Middle frontal gyrus (tissue), 1 donor: ENCODE data around the gene LRMDA.

Experiments used
- DNase-seq: peaks from one replicate; pipeline ENCODE4 v3.0.0-alpha.2; 2015; ENCODE audit warnings: low spot score; ENCODE audit errors: extremely low spot score

Gene LRMDA

GRCh38 chr10:75472685-75473084, 41.3 kb downstream of the LRMDA start:
- DNase-seq = no peak

GRCh38 chr10:75474106-75474505, 42.7 kb downstream of the LRMDA start:
- DNase-seq = no peak

- no peak for DNase-seq
These were observed 44.2 kb downstream of the LRMDA start for GRCh38 chr10:75475460-75476182.

GRCh38 chr10:75476569-75476968, 45.1 kb downstream of the LRMDA start:
- no peak for DNase-seq

- DNase-seq = no peak
These were observed 45.6 kb downstream of the LRMDA start for GRCh38 chr10:75476985-75477384.

GRCh38 chr10:75477680-75478079, 46.3 kb downstream of the LRMDA start:
- no peak for DNase-seq

- no peak for DNase-seq
These were observed 49.0 kb downstream of the LRMDA start for GRCh38 chr10:75480374-75480773.

GRCh38 chr10:75483188-75483587, 51.8 kb downstream of the LRMDA start:
- DNase-seq = no peak

- no peak for DNase-seq
These were observed 53.3 kb downstream of the LRMDA start for GRCh38 chr10:75484717-75485116.

- DNase-seq = no peak
These were observed 55.2 kb downstream of the LRMDA start for GRCh38 chr10:75486591-75486990.

- DNase-seq = no peak
These were observed 55.8 kb downstream of the LRMDA start for GRCh38 chr10:75487087-75487754.

- no peak for DNase-seq
These were observed 56.3 kb downstream of the LRMDA start for GRCh38 chr10:75487755-75488125.

GRCh38 chr10:75492173-75492925, 60.9 kb downstream of the LRMDA start:
- no peak for DNase-seq

- DNase-seq = no peak
These were observed 62.0 kb downstream of the LRMDA start for GRCh38 chr10:75493464-75493863.

- no peak for DNase-seq
These were observed 64.2 kb downstream of the LRMDA start for GRCh38 chr10:75495434-75496190.

GRCh38 chr10:75496191-75496567, 64.8 kb downstream of the LRMDA start:
- DNase-seq = no peak

GRCh38 chr10:75497997-75498883, 66.8 kb downstream of the LRMDA start:
- DNase-seq = no peak

GRCh38 chr10:75498884-75499350, 67.5 kb downstream of the LRMDA start:
- no peak for DNase-seq

GRCh38 chr10:75499556-75500160, 68.2 kb downstream of the LRMDA start:
- no peak for DNase-seq

GRCh38 chr10:75502389-75502788, 71.0 kb downstream of the LRMDA start:
- no peak for DNase-seq
